ENCODE results near the gene HSPBP1. TPM values are rescaled to one million over a fixed set of nuclear protein-coding genes. Genes with fewer than 3 reads are reported as not detected.
A peak's percentile ranks its signal among the peaks of the same experiment; 100 is the strongest.

Gene HSPBP1
- total RNA-seq, 1 experiment from 2014 or later, result 72.8 TPM

DNA sequence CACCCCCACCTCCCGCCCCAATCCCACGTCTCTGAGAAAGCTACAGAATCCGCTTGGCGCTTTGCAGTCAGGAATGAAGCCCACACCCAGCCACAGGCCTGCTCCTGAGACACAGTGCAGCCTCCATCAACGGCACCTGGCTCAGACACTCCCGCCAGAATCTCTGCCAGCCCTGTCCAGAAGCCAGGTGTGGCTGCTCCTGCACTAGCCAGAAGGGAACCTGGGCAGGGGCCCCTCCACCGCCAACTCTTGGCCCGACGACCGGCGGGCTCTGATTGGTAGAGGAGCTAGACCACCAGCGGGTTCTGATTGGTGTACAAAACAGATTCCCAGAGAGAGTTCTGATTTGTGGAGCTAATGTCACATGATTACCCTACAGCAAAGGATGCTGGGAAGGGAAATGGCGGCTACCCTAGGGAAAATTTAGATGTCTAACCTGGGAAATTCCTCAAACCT is 18.2 kb downstream of the HSPBP1 start:
- no peak for DNase-seq
- intact Hi-C loops (cut with micrococcal nuclease; ENCODE audit: unreplicated experiment), result no loop called here
- TF ChIP-seq CTCF (IDR thresholded peaks at IDR 0.05; ENCODE audit: unreplicated experiment), result no peak
- Mint-ChIP-seq H3K27me3 (ENCODE audit: unreplicated experiment) (no peaks in the 10 kb centered on the region), H3K4me3 (ENCODE audit: low read depth, unreplicated experiment) (no peak overlapping the region), H3K36me3 (ENCODE audit: insufficient read depth, unreplicated experiment) (peaks cover 42% of the 10 kb centered on the region), H3K27ac (ENCODE audit: unreplicated experiment) (no peak overlapping the region), H3K4me1 (ENCODE audit: low read depth, unreplicated experiment) (peaks cover 10% of the 10 kb centered on the region), H3K9me3 (ENCODE audit: low read depth, unreplicated experiment) (peaks cover 6% of the 10 kb centered on the region)
- no TSS peak for BruUV-seq (replicated peaks)
- CTCF ChIA-PET, result interaction anchor here (0.7 to 1.0 kb wide), 3 partner anchors 18 to 1066 kb away, joined by 3 to 4 read pairs (median 3); partner anchors contain the start of genes HSPBP1 and ZNF628

- TF ChIP-seq CTCF (IDR thresholded peaks at IDR 0.05; ENCODE audit: unreplicated experiment), result no peak
- intact Hi-C loops (cut with micrococcal nuclease; ENCODE audit: unreplicated experiment), result loop anchor here (1.0 to 10.0 kb wide), 3 partner anchors 43 to 85 kb away; no protein-coding TSS in a partner anchor
- peak overlapping the region; percentile 85 for H3K27ac Mint-ChIP-seq (ENCODE audit: unreplicated experiment)
- H3K27me3 Mint-ChIP-seq (ENCODE audit: unreplicated experiment), result no peaks in the 10 kb centered on the region
- CTCF ChIA-PET, result interaction anchor here (0.6 to 1.9 kb wide), 11 partner anchors 10 to 171 kb away, joined by 3 to 8 read pairs (median 3); partner anchors contain the start of genes DNAAF3, HSPBP1, KMT5C and PTPRH
- TSS peak; percentile 100 for BruUV-seq (replicated peaks)
- H3K4me1 Mint-ChIP-seq (ENCODE audit: low read depth, unreplicated experiment), result peaks cover 25% of the 10 kb centered on the region
- H3K36me3 Mint-ChIP-seq (ENCODE audit: insufficient read depth, unreplicated experiment), result peaks cover 43% of the 10 kb centered on the region
- DNase-seq, result no peak
- peak overlapping the region; percentile 96 for H3K4me3 Mint-ChIP-seq (ENCODE audit: low read depth, unreplicated experiment)
- no peaks in the 10 kb centered on the region for H3K9me3 Mint-ChIP-seq (ENCODE audit: low read depth, unreplicated experiment)
These were observed 20.2 kb downstream of the HSPBP1 start for GRCh38 chr19:55259540-55260210.

DNA sequence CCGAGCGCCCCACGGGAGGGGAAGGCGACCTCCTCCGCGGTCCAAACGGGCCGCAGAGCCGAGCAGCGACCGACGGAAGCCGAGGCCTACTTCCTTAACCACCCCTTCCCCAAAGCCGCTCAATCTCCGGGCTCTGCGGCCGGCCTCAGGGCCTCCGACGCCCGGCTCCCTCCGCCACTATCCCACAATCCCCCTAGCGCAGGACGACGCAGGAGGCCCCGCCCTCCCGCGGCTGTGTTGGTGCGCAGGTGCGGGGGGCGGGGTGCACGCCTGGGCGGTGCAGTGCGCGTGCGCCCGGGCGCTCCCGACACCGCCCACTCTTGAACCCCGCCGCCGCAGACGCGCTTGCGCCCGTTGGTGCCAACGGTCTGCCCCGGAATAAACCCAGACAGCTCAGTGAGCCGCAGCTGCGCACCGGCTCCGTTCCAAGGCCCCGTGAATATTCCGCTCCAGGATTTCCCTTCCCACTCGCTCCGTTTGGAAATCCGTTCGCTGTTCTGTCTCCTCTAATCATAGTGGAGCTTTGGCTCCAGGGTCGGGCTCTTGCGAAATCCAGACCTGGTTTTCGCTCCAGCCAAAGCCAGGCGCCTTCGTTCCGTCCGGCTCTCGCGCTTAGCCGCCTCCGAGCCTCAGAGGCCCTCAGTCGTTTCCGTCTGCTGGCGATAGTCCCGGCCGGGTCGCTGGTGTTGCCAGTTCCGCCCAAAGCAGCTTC is 20.9 kb downstream of the HSPBP1 start, which contains the start of gene PPP6R1:
Gene PPP6R1 (minus strand): TSS at position 190 of the 712 bp plus-strand sequence. CDS start 11,914 bp downstream, outside the sequence.
- intact Hi-C loops (cut with micrococcal nuclease; ENCODE audit: unreplicated experiment), result loop anchor here (1.0 to 10.0 kb wide), 3 partner anchors 43 to 84 kb away; no protein-coding TSS in a partner anchor
- no TSS peak for BruUV-seq (replicated peaks)
- H3K36me3 Mint-ChIP-seq (ENCODE audit: insufficient read depth, unreplicated experiment), result peaks cover 43% of the 10 kb centered on the region

More for the DNA sequence above, 20.9 kb downstream of the HSPBP1 start, which contains the start of gene PPP6R1:
- Mint-ChIP-seq H3K9me3 (ENCODE audit: low read depth, unreplicated experiment) (no peaks in the 10 kb centered on the region), H3K27me3 (ENCODE audit: unreplicated experiment) (no peaks in the 10 kb centered on the region), H3K4me1 (ENCODE audit: low read depth, unreplicated experiment) (peaks cover 32% of the 10 kb centered on the region), H3K4me3 (ENCODE audit: low read depth, unreplicated experiment) (peak within 1 kb of the TSS; percentile 96), H3K27ac (ENCODE audit: unreplicated experiment) (peak within 1 kb of the TSS; percentile 92)
- DNase-seq, result peak; percentile 99
- CTCF ChIA-PET, result interaction anchor here (0.6 to 1.9 kb wide), 11 partner anchors 11 to 171 kb away, joined by 3 to 8 read pairs (median 3); partner anchors contain the start of genes DNAAF3, KMT5C, PTPRH and TMEM238
- no peak for TF ChIP-seq CTCF (IDR thresholded peaks at IDR 0.05; ENCODE audit: unreplicated experiment)
